Loucy (cell line): Measurements from ENCODE around the gene CCDC186.

ENCODE experiments used
- H2AFZ ChIP-seq: fragments of 200-600 bp; sonication (generic); 2 replicates; pipeline ENCODE4 v1.6.0; 2016; ENCODE audit warnings: antibody characterized with exemption, mild to moderate bottlenecking, low read length, moderate library complexity
- H3F3A ChIP-seq: fragments of 200-600 bp; 2 replicates; pipeline ENCODE4 v1.6.0; 2016; ENCODE audit warnings: antibody characterized with exemption, low read depth, mild to moderate bottlenecking
- H3K27me3 ChIP-seq: fragments of 200-600 bp; sonication (generic); 2 replicates; pipeline ENCODE4 v1.6.1; 2014; ENCODE audit warnings: low read length, mild to moderate bottlenecking; ENCODE audit not compliant: insufficient read depth, poor library complexity, severe bottlenecking
- H3K36me3 ChIP-seq: fragments of 200-600 bp; sonication (generic); 2 replicates; pipeline ENCODE4 v1.6.1; 2016; ENCODE audit warnings: low read length; ENCODE audit not compliant: insufficient read depth
- H3K4me1 ChIP-seq: fragments of 200-600 bp; sonication (generic); 2 replicates; pipeline ENCODE4 v1.5.1; 2014; ENCODE audit warnings: low read length, mild to moderate bottlenecking; ENCODE audit not compliant: insufficient read depth, poor library complexity, severe bottlenecking
- H3K4me2 ChIP-seq: fragments of 200-600 bp; sonication (generic); 2 replicates; pipeline ENCODE4 v1.6.0; 2014; ENCODE audit warnings: antibody characterized with exemption, low read length, low read depth, mild to moderate bottlenecking; ENCODE audit not compliant: poor library complexity, severe bottlenecking
- H3K4me3 ChIP-seq: fragments of 200-600 bp; sonication (generic); 2 replicates; pipeline ENCODE4 v1.5.1; 2014; ENCODE audit warnings: low read length, mild to moderate bottlenecking, mixed read lengths; ENCODE audit not compliant: poor library complexity, severe bottlenecking
- H3K79me2 ChIP-seq: fragments of 200-600 bp; sonication (generic); 2 replicates; pipeline ENCODE4 v1.6.1; 2014; ENCODE audit warnings: low read length; ENCODE audit not compliant: insufficient read depth
- H3K9ac ChIP-seq: fragments of 200-600 bp; sonication (generic); 2 replicates; pipeline ENCODE4 v1.6.0; 2014; ENCODE audit warnings: mild to moderate bottlenecking, low read depth, low read length, moderate library complexity; ENCODE audit not compliant: poor library complexity, severe bottlenecking
- H3K9me2 ChIP-seq: fragments of 200-600 bp; sonication (generic); replicated peaks from 2 replicates; pipeline ENCODE4 v1.6.1; 2016; ENCODE audit warnings: low read depth, low read length, mixed read lengths
- H3K9me3 ChIP-seq: fragments of 200-600 bp; sonication (generic); 2 replicates; pipeline ENCODE4 v1.6.1; 2014; ENCODE audit warnings: mild to moderate bottlenecking, antibody characterized with exemption, low read length, low read depth; ENCODE audit not compliant: insufficient read depth
- H4K20me1 ChIP-seq: fragments of 200-600 bp; sonication (generic); 2 replicates; pipeline ENCODE4 v1.6.0; 2014; ENCODE audit warnings: antibody characterized with exemption, low read length, mild to moderate bottlenecking; ENCODE audit not compliant: insufficient read depth, poor library complexity, severe bottlenecking
- CTCF ChIP-seq: fragments of 200-600 bp; sonication (generic); conservative IDR thresholded peaks from 2 replicates; pipeline ENCODE4 v1.5.1; 2014; ENCODE audit warnings: mild to moderate bottlenecking, antibody characterized with exemption, low read length
- EZH2phosphoT487 ChIP-seq: fragments of 200-600 bp; IDR thresholded peaks from 2 replicates; pipeline ENCODE4 v1.6.1; 2018; ENCODE audit warnings: antibody characterized with exemption, mild to moderate bottlenecking, moderate library complexity, borderline replicate concordance

Gene CCDC186

GRCh38 chr10:114075093-114075492 lies 98.9 kb downstream of the CCDC186 start:
- no peak overlapping the region for H3K4me3 ChIP-seq
- no peaks in the 10 kb centered on the region for H4K20me1 ChIP-seq
- peaks cover 57% of the 10 kb centered on the region for H3K4me1 ChIP-seq
- TF ChIP-seq EZH2phosphoT487 (no peak), CTCF (peak; percentile 24; the same call in 1 of the 2 replicates)
- H3K27me3 ChIP-seq, result no peaks in the 10 kb centered on the region
- H2AFZ ChIP-seq, result no peak overlapping the region
- peak overlapping the region; percentile 75 for H3K9ac ChIP-seq
- peaks cover 5% of the 10 kb centered on the region; the same call in 1 of the 2 replicates for H3K9me3 ChIP-seq
- H3K79me2 ChIP-seq, result no peaks in the 10 kb centered on the region
- H3F3A ChIP-seq, result peaks cover 9% of the 10 kb centered on the region; the same call in 1 of the 2 replicates
- H3K9me2 ChIP-seq, result no peaks in the 10 kb centered on the region
- no peaks in the 10 kb centered on the region for H3K36me3 ChIP-seq
- no peak overlapping the region for H3K4me2 ChIP-seq

GRCh38 chr10:114073395-114074186 lies 100.4 kb downstream of the CCDC186 start:
- no peak overlapping the region for H2AFZ ChIP-seq
- H3K27me3 ChIP-seq, result no peaks in the 10 kb centered on the region
- peak overlapping the region; percentile 77 for H3K4me2 ChIP-seq

DNA sequence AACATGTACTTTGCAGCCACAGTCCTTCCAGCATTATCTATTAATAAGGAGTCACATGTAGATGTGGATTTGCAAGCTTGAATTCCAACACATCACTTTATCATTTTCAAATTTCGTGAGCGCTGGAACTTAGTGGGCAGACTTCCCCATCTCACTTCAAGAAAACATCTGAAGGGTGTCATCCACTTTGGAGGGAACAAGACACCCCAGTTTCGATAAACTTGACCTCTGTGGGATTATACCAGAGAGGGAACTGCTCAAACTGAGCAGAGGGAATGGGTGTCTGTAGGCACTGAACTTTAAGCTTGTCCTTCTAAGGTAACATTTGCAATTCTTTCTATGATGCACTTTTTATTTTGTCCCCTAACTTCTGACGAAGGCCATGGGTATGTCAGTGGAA lies 102.8 kb downstream of the CCDC186 start:
- TF ChIP-seq CTCF (no peak), EZH2phosphoT487 (no peak)
- Histone ChIP-seq H3K9ac (peak overlapping the region; percentile 75), H3K9me2 (no peaks in the 10 kb centered on the region), H3K79me2 (no peaks in the 10 kb centered on the region), H4K20me1 (no peaks in the 10 kb centered on the region), H3K36me3 (no peaks in the 10 kb centered on the region), H3K27me3 (no peaks in the 10 kb centered on the region), H2AFZ (peak overlapping the region; percentile 2; the same call in 1 of the 2 replicates), H3K4me3 (peak overlapping the region; percentile 56), H3K9me3 (no peaks in the 10 kb centered on the region), H3K4me2 (peak overlapping the region; percentile 71), H3K4me1 (peaks cover 74% of the 10 kb centered on the region), H3F3A (peaks cover 11% of the 10 kb centered on the region; the same call in 1 of the 2 replicates)

More at GRCh38 chr10:114073395-114074186, 100.4 kb downstream of the CCDC186 start:
- Histone ChIP-seq H3K79me2 (no peaks in the 10 kb centered on the region), H3K9me3 (peaks cover 5% of the 10 kb centered on the region; the same call in 1 of the 2 replicates), H3K4me3 (peak overlapping the region; percentile 59), H4K20me1 (no peaks in the 10 kb centered on the region), H3K36me3 (no peaks in the 10 kb centered on the region), H3K9ac (peak overlapping the region; percentile 75), H3K9me2 (no peaks in the 10 kb centered on the region), H3F3A (peaks cover 11% of the 10 kb centered on the region; the same call in 1 of the 2 replicates), H3K4me1 (peaks cover 68% of the 10 kb centered on the region)
- TF ChIP-seq EZH2phosphoT487 (no peak), CTCF (no peak)
